Chondrocyte (in vitro differentiated cells): ENCODE measurements around the gene IL20RA. TPM values are rescaled to one million over a fixed set of nuclear protein-coding genes. Genes with fewer than 3 reads are reported as not detected.

Experiments
- DNase-seq: peaks from one replicate; pipeline ENCODE4 v3.0.0; 2021; ENCODE audit warnings: mixed read lengths, low spot score
- H3K27ac Mint-ChIP-seq: one replicate; pipeline ENCODE4 v1.8.0; 2021; ENCODE audit warnings: mild to moderate bottlenecking, moderate library complexity, mixed read lengths; ENCODE audit not compliant: unreplicated experiment
- H3K27me3 Mint-ChIP-seq: 2 replicates; pipeline ENCODE4 v1.8.0; 2021; ENCODE audit warnings: low read depth, mixed read lengths
- H3K36me3 Mint-ChIP-seq: 2 replicates; pipeline ENCODE4 v1.8.0; 2021; ENCODE audit warnings: low read depth, mixed read lengths
- H3K4me1 Mint-ChIP-seq: 2 replicates; pipeline ENCODE4 v1.8.0; 2021; ENCODE audit warnings: low read depth, mild to moderate bottlenecking, mixed read lengths
- H3K4me3 Mint-ChIP-seq: one replicate; pipeline ENCODE4 v1.8.0; 2021; ENCODE audit warnings: mild to moderate bottlenecking, moderate library complexity, mixed read lengths; ENCODE audit not compliant: unreplicated experiment
- H3K9me3 Mint-ChIP-seq: 2 replicates; pipeline ENCODE4 v1.8.0; 2021; ENCODE audit warnings: low read depth, mixed read lengths
- CTCF ChIP-seq: fragments of 200-600 bp; sonication (generic); IDR thresholded peaks from 2 replicates; pipeline ENCODE4 v1.5.0; 2021; ENCODE audit warnings: antibody characterized with exemption, mild to moderate bottlenecking, moderate library complexity
- total RNA-seq: library from RNA; stranded (reverse); gene quantifications from 3 replicates; pipeline ENCODE4 v1.2.1, GENCODE V29; 2021

IL20RA gene
- total RNA-seq, 1 donor from 2014 or later, result 0.22 TPM

- no peaks in the 10 kb centered on the region for H3K4me1 Mint-ChIP-seq
- TF ChIP-seq CTCF, result no peak
- no peak overlapping the region for H3K4me3 Mint-ChIP-seq
- H3K36me3 Mint-ChIP-seq, result peaks cover 2% of the 10 kb centered on the region
- H3K27me3 Mint-ChIP-seq, result peaks cover 13% of the 10 kb centered on the region
- H3K9me3 Mint-ChIP-seq, result no peaks in the 10 kb centered on the region
- no peak for DNase-seq
- no peak overlapping the region for H3K27ac Mint-ChIP-seq
Observed at GRCh38 chr6:137031122-137031521, 13.6 kb downstream of the IL20RA start.

- Mint-ChIP-seq H3K4me1 (no peaks in the 10 kb centered on the region), H3K36me3 (peaks cover 2% of the 10 kb centered on the region), H3K27me3 (peaks cover 8% of the 10 kb centered on the region), H3K9me3 (no peaks in the 10 kb centered on the region), H3K27ac (no peak overlapping the region), H3K4me3 (no peak overlapping the region)
- TF ChIP-seq CTCF, result no peak
- DNase-seq, result no peak
Observed at GRCh38 chr6:137028912-137029311, 15.9 kb downstream of the IL20RA start.

- Mint-ChIP-seq H3K36me3 (peaks cover 2% of the 10 kb centered on the region), H3K9me3 (no peaks in the 10 kb centered on the region), H3K4me1 (no peaks in the 10 kb centered on the region), H3K27me3 (peaks cover 12% of the 10 kb centered on the region), H3K4me3 (no peak overlapping the region), H3K27ac (no peak overlapping the region)
- DNase-seq, result no peak
- TF ChIP-seq CTCF, result no peak
Observed at GRCh38 chr6:137025786-137026730, 18.7 kb downstream of the IL20RA start.

- no peak overlapping the region for H3K27ac Mint-ChIP-seq
- H3K4me3 Mint-ChIP-seq, result no peak overlapping the region
- no peak for DNase-seq
- peaks cover 10% of the 10 kb centered on the region for H3K27me3 Mint-ChIP-seq
- peaks cover 8% of the 10 kb centered on the region for H3K9me3 Mint-ChIP-seq
- no peaks in the 10 kb centered on the region for H3K36me3 Mint-ChIP-seq
- H3K4me1 Mint-ChIP-seq, result no peaks in the 10 kb centered on the region
- no peak for TF ChIP-seq CTCF
Observed at GRCh38 chr6:137024237-137024990, 20.4 kb downstream of the IL20RA start.

- no peak for DNase-seq
- Mint-ChIP-seq H3K4me3 (no peak overlapping the region), H3K4me1 (peaks cover 16% of the 10 kb centered on the region), H3K36me3 (no peaks in the 10 kb centered on the region), H3K27ac (no peak overlapping the region), H3K9me3 (peaks cover 8% of the 10 kb centered on the region), H3K27me3 (peaks cover 8% of the 10 kb centered on the region)
- TF ChIP-seq CTCF, result no peak
Observed at GRCh38 chr6:137020776-137021175, 24.0 kb downstream of the IL20RA start.
